Left hindlimb (tissue), 1 donor: ENCODE results near the gene USHBP1.

Source experiments
- DNase-seq: peaks from one replicate; pipeline ENCODE4 v3.0.0-alpha.2; 2018

Gene USHBP1

GRCh38 chr19:17263712-17264640 is 569 bp downstream of the USHBP1 start:
- DNase-seq: no peak

DNA sequence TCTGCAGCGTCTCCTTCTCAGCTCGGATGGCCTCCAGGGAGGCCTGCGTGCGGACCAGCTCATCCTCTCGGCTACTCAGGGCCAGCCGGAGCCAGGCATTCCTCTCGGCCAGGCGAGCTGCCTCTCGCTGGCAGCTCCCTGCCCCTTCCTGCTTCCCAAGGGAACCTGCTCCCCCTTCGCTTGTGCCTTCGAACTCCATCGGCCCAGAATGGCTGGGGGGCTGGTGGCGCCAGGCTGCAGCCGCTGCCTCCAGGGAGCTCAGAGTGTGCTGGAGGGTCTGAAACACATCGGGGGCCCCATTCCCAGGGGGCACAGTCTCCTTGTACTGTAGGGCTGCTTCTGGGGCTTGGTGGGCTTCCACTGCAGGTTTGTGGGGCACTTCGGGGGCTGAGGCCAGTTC is 2.0 kb downstream of the USHBP1 start:
- no peak for DNase-seq

GRCh38 chr19:17260842-17261325 is 3.7 kb downstream of the USHBP1 start:
- peak; percentile 53 for DNase-seq

GRCh38 chr19:17259934-17260333 is 4.6 kb downstream of the USHBP1 start:
- no peak for DNase-seq

GRCh38 chr19:17259118-17259780 is 5.3 kb downstream of the USHBP1 start:
- no peak for DNase-seq

GRCh38 chr19:17256130-17256529 is 8.4 kb downstream of the USHBP1 start:
- DNase-seq: no peak

GRCh38 chr19:17255150-17255621 is 9.4 kb downstream of the USHBP1 start:
- no peak for DNase-seq

GRCh38 chr19:17254636-17255035 is 9.9 kb downstream of the USHBP1 start:
- DNase-seq: no peak

- DNase-seq: no peak
Observed at GRCh38 chr19:17249887-17250548, 14.5 kb downstream of the USHBP1 start.

- DNase-seq: no peak
Observed at GRCh38 chr19:17248011-17248776, 16.4 kb downstream of the USHBP1 start.

- DNase-seq: no peak
Observed at GRCh38 chr19:17246681-17247425, 17.7 kb downstream of the USHBP1 start.

- peak; percentile 49 for DNase-seq
Observed at GRCh38 chr19:17245535-17245984, 19.0 kb downstream of the USHBP1 start, which contains the start of gene NR2F6. TSS of gene NR2F6 (minus strand) at chr19:17245919. CDS start at chr19:17245220, 699 bp downstream.

GRCh38 chr19:17244618-17245534 is 19.7 kb downstream of the USHBP1 start:
- DNase-seq: no peak

- no peak for DNase-seq
Observed at GRCh38 chr19:17243830-17244617, 20.5 kb downstream of the USHBP1 start.

- no peak for DNase-seq
Observed at GRCh38 chr19:17243211-17243829, 21.2 kb downstream of the USHBP1 start.

DNA sequence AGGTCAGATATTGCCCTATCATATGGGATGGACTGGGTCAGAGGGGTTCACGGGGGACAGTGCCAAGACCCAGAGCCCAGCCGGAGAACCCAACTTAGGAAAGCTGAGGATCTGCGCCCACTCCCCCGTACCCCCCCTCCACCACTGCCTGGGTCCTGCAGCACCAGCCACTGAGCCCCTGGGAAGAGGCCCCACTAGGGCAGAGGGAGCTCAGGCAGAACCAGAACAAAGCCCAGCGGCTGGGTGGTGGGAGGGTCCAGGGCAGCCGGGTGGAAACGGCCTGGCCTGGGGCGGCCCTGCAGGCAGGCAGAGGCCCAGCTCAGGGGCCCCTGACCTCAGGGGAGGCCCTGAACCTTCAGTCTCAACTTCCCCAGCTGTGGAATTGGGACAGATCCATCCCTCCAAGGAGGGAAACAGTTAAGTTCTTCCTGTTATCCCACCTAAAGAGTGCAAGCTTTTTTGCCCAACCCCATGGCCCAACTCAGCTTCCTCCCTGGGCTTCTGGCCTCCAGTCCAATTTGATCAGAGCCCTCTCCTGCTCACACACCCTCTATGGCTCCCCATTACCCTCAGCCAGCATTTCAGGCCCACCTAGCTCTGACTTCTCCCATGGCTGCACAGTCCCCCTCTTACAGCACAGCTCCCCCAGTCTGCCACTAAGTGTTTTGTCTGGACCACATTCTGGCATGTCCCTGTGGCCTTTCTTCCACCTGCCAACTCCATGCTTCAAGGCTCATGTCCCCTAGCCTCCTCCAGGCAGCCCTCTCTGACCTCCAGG is 21.9 kb downstream of the USHBP1 start:
- DNase-seq: no peak

GRCh38 chr19:17240826-17241399 is 23.6 kb downstream of the USHBP1 start:
- DNase-seq: no peak
